ENCODE measurements around the gene GSE1. TPM values are rescaled to one million over a fixed set of nuclear protein-coding genes. Genes with fewer than 3 reads are reported as not detected.
"Not testable (repeated sequence)": the region's sequence is repeated elsewhere in the genome, so short reads cannot be mapped to it uniquely, and the experiment has no call there.

GSE1 gene
- total and polyA plus RNA-seq, 2 of the 13 experiments (the other 11 are each of a cell fraction or from before 2014, with no cell fraction given): 16.1 to 31.2 TPM

GRCh38 chr16:85591381-85591780 lies 21.7 kb upstream of the GSE1 start (continued):
- TF ChIP-seq ZNF687 (CRISPR knock-in tag; IDR thresholded peaks at IDR 0.05): no peak
- TF ChIP-seq ZNF138 (CRISPR knock-in tag; IDR thresholded peaks at IDR 0.05; ENCODE audit: low read depth): no peak
- no peak for TF ChIP-seq PRMT3 (CRISPR knock-in tag; IDR thresholded peaks at IDR 0.05; ENCODE audit: borderline replicate concordance, low read depth)
- TF ChIP-seq RCOR2 (CRISPR knock-in tag; IDR thresholded peaks at IDR 0.05): no peak
- no peak for TF ChIP-seq MAFF (IDR thresholded peaks at IDR 0.05; ENCODE audit: low read depth, low read length)
- no peak for TF ChIP-seq HMG20A (CRISPR knock-in tag; IDR thresholded peaks at IDR 0.05; ENCODE audit: borderline replicate concordance)
- no peak for TF ChIP-seq ZNF704 (CRISPR knock-in tag; IDR thresholded peaks at IDR 0.05; ENCODE audit: borderline replicate concordance)
- TF ChIP-seq ZNF441 (CRISPR knock-in tag; IDR thresholded peaks at IDR 0.05; ENCODE audit: borderline replicate concordance): no peak

GRCh38 chr16:85592277-85592676 lies 20.8 kb upstream of the GSE1 start:
- POLR2A ChIA-PET; H3K9me3 ChIP-seq (ENCODE audit: low read length); H3K9ac ChIP-seq (ENCODE audit: insufficient read depth, low read depth, low read length); H3K27ac ChIP-seq (ENCODE audit: extremely low read length, insufficient read depth, low read length); intact Hi-C loops (cut with micrococcal nuclease; ENCODE audit: unreplicated experiment); H3K4me2 ChIP-seq (ENCODE audit: low read depth, low read length); DNase-seq (ENCODE audit: low spot score); FAIRE-seq; H3K4me3 ChIP-seq (replicated peaks in 1 of 3; ENCODE audit: insufficient read depth in 1 of 3, low read depth in 2 of 3, low read length in 3 of 3); in situ Hi-C loops (cut with HindIII; ENCODE audit: extremely low pct_ligation_motif_present, low pct_unique_long_range_greater_than_20kb); ATAC-seq; H3K4me1 ChIP-seq (ENCODE audit: insufficient read depth, low read length); BruUV-seq (replicated peaks); H3K36me3 ChIP-seq (replicated peaks in 1 of 2; ENCODE audit: control insufficient read depth in 1 of 2, insufficient read depth in 2 of 2, low read length in 2 of 2); CTCF ChIA-PET (ENCODE audit: low intra/inter-chr PET ratio, low total read pairs); H3K27me3 ChIP-seq (ENCODE audit: control insufficient read depth in 1 of 2, insufficient read depth in 2 of 2, low read length in 2 of 2); H2AFZ ChIP-seq (ENCODE audit: low read length): not testable (repeated sequence)
- peak; percentile 33; the same call in 1 of the 2 replicates for TF ChIP-seq ZSCAN25 (CRISPR knock-in tag; IDR thresholded peaks at IDR 0.05)
- WGBS (ENCODE audit: low lambda C conversion rate): 69% methylated on average over 8 of the region's 8 CpGs
- Histone ChIP-seq H4K20me1 (ENCODE audit: insufficient read depth, low read length) (peaks cover 17% of the 10 kb centered on the region), H3K79me2 (ENCODE audit: insufficient read depth, low read length) (peaks cover 13% of the 10 kb centered on the region)
